Measurements from ENCODE around the gene PACS2. TPM values are rescaled to one million over a fixed set of nuclear protein-coding genes. Genes with fewer than 3 reads are reported as not detected.
"Not testable (repeated sequence)": the region's sequence is repeated elsewhere in the genome, so short reads cannot be mapped to it uniquely, and the experiment has no call there.

Gene PACS2
- total RNA-seq, 1 experiment from 2014 or later, result 72.5 TPM

- Histone ChIP-seq H2BK120ac (ENCODE audit: low read depth, low read length, poor library complexity, severe bottlenecking) (no peak overlapping the region), H3K56ac (ENCODE audit: insufficient read length, low read depth, low read length) (no peak overlapping the region), H3K4me1 (ENCODE audit: insufficient read depth, low read length) (peaks cover 9% of the 10 kb centered on the region; the same call in 1 of the 2 replicates), H4K20me1 (ENCODE audit: control insufficient read depth, insufficient read depth, insufficient read length) (peaks cover 4% of the 10 kb centered on the region), H3K79me2 (ENCODE audit: insufficient read depth, low read length) (peaks cover 17% of the 10 kb centered on the region; the same call in 1 of the 2 replicates), H4K91ac (ENCODE audit: insufficient read length, low read depth, low read length) (no peak overlapping the region), H3K18ac (ENCODE audit: insufficient read length, low read depth, low read length) (no peak overlapping the region), H3K9me3 (ENCODE audit: control insufficient read depth, low read depth, low read length) (no peaks in the 10 kb centered on the region), H3K27me3 (ENCODE audit: insufficient read depth, low read length) (no peaks in the 10 kb centered on the region), H2AFZ (ENCODE audit: low read length) (no peak overlapping the region), H3K4ac (ENCODE audit: low read depth, low read length) (no peak overlapping the region), H3K4me2 (ENCODE audit: insufficient read depth, insufficient read length, low read length) (no peak overlapping the region), H2AK5ac (ENCODE audit: insufficient read length, low read length) (no peak overlapping the region), H2BK20ac (ENCODE audit: low read depth, low read length, poor library complexity, severe bottlenecking) (no peak overlapping the region), H3K79me1 (ENCODE audit: insufficient read depth, low read depth, low read length, poor library complexity, severe bottlenecking) (peaks cover 15% of the 10 kb centered on the region), H3K23me2 (ENCODE audit: insufficient read length, low read depth, low read length, poor library complexity, severe bottlenecking) (no peaks in the 10 kb centered on the region), H3K14ac (ENCODE audit: insufficient read depth, low read length) (no peak overlapping the region; the same call in 1 of the 2 replicates), H2BK12ac (ENCODE audit: insufficient read length, low read depth, low read length) (no peak overlapping the region), H3K27ac (ENCODE audit: insufficient read length, low read depth, low read length) (no peak overlapping the region), H3K9ac (ENCODE audit: extremely low read depth, insufficient read length, low read length) (no peak overlapping the region), H4K5ac (ENCODE audit: insufficient read length, low read depth, low read length) (no peak overlapping the region), H2BK5ac (ENCODE audit: insufficient read length, low read length) (no peak overlapping the region), H2BK15ac (ENCODE audit: low read depth, low read length) (no peak overlapping the region), H3T11ph (ENCODE audit: low read length) (no peak overlapping the region), H3K23ac (ENCODE audit: insufficient read length, low read depth, low read length) (no peak overlapping the region), H4K8ac (replicated peaks; ENCODE audit: insufficient read length, low read depth, low read length) (no peak overlapping the region)
- peak overlapping the region in 1 of 3 experiments; percentile 70; a peak in 1 of 7 replicates for H3K27ac Mint-ChIP-seq
- H3K27me3 Mint-ChIP-seq (ENCODE audit: low read depth), result no peaks in the 10 kb centered on the region
- no CpG with 5 or more reads among the region's 34 CpGs for WGBS (ENCODE audit: extremely low coverage, insufficient read length, low lambda C conversion rate)
- peaks cover 0 to 9% (median 0%) of the 10 kb centered on the region in 3 experiments; a peak in 4 of 7 replicates for H3K36me3 Mint-ChIP-seq (ENCODE audit: insufficient read depth in 1 of 3, low read depth in 3 of 3)
- peaks cover 68 to 74% of the 10 kb centered on the region in 2 experiments for H3K4me1 Mint-ChIP-seq
- peaks cover 0 to 4% of the 10 kb centered on the region in 2 experiments; a peak in 1 of 5 replicates for H3K9me3 Mint-ChIP-seq
- peak; percentile 58 for DNase-seq
- H3K4me3 Mint-ChIP-seq, result peak overlapping the region in 1 of 2 experiments; percentile 56; a peak in 1 of 5 replicates
- TF ChIP-seq, protein P1, sequence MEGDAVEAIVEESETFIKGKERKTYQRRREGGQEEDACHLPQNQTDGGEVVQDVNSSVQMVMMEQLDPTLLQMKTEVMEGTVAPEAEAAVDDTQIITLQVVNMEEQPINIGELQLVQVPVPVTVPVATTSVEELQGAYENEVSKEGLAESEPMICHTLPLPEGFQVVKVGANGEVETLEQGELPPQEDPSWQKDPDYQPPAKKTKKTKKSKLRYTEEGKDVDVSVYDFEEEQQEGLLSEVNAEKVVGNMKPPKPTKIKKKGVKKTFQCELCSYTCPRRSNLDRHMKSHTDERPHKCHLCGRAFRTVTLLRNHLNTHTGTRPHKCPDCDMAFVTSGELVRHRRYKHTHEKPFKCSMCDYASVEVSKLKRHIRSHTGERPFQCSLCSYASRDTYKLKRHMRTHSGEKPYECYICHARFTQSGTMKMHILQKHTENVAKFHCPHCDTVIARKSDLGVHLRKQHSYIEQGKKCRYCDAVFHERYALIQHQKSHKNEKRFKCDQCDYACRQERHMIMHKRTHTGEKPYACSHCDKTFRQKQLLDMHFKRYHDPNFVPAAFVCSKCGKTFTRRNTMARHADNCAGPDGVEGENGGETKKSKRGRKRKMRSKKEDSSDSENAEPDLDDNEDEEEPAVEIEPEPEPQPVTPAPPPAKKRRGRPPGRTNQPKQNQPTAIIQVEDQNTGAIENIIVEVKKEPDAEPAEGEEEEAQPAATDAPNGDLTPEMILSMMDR (conservative IDR thresholded peaks at IDR 0.05), result no peak
Observed at GRCh38 chr14:105326891-105327694, 12.5 kb downstream of the PACS2 start.

- not testable (repeated sequence) for H4K5ac ChIP-seq (ENCODE audit: insufficient read length, low read depth, low read length); H2BK120ac ChIP-seq (ENCODE audit: low read depth, low read length, poor library complexity, severe bottlenecking); H3K4me2 ChIP-seq (ENCODE audit: insufficient read depth, insufficient read length, low read length); H3K27ac ChIP-seq (ENCODE audit: insufficient read length, low read depth, low read length); H3K4me1 ChIP-seq (ENCODE audit: insufficient read depth, low read length); H2BK5ac ChIP-seq (ENCODE audit: insufficient read length, low read length); H3K9me3 Mint-ChIP-seq; H3K27ac Mint-ChIP-seq; H4K20me1 ChIP-seq (ENCODE audit: control insufficient read depth, insufficient read depth, insufficient read length); H2BK12ac ChIP-seq (ENCODE audit: insufficient read length, low read depth, low read length); H3K14ac ChIP-seq (ENCODE audit: insufficient read depth, low read length); H2AK5ac ChIP-seq (ENCODE audit: insufficient read length, low read length); H3K18ac ChIP-seq (ENCODE audit: insufficient read length, low read depth, low read length); H3K27me3 ChIP-seq (ENCODE audit: insufficient read depth, low read length); H2AFZ ChIP-seq (ENCODE audit: low read length); H3K9me3 ChIP-seq (ENCODE audit: control insufficient read depth, low read depth, low read length); H3K4ac ChIP-seq (ENCODE audit: low read depth, low read length); H3K56ac ChIP-seq (ENCODE audit: insufficient read length, low read depth, low read length); H4K91ac ChIP-seq (ENCODE audit: insufficient read length, low read depth, low read length); H3K9ac ChIP-seq (ENCODE audit: extremely low read depth, insufficient read length, low read length); H2BK20ac ChIP-seq (ENCODE audit: low read depth, low read length, poor library complexity, severe bottlenecking); H3K36me3 Mint-ChIP-seq (ENCODE audit: insufficient read depth in 1 of 3, low read depth in 3 of 3); H3K23me2 ChIP-seq (ENCODE audit: insufficient read length, low read depth, low read length, poor library complexity, severe bottlenecking); H2BK15ac ChIP-seq (ENCODE audit: low read depth, low read length); H3K23ac ChIP-seq (ENCODE audit: insufficient read length, low read depth, low read length); H3T11ph ChIP-seq (ENCODE audit: low read length); H4K8ac ChIP-seq (replicated peaks; ENCODE audit: insufficient read length, low read depth, low read length); DNase-seq; H3K27me3 Mint-ChIP-seq (ENCODE audit: low read depth)
- peaks cover 17% of the 10 kb centered on the region; the same call in 1 of the 2 replicates for H3K79me2 ChIP-seq (ENCODE audit: insufficient read depth, low read length)
- WGBS (ENCODE audit: extremely low coverage, insufficient read length, low lambda C conversion rate), result no CpG with 5 or more reads among the region's 17 CpGs
- Mint-ChIP-seq H3K4me1 (peaks cover 67 to 74% of the 10 kb centered on the region in 2 experiments), H3K4me3 (peak overlapping the region in 1 of 2 experiments; percentile 26; a peak in 1 of 5 replicates)
- H3K79me1 ChIP-seq (ENCODE audit: insufficient read depth, low read depth, low read length, poor library complexity, severe bottlenecking), result peaks cover 16% of the 10 kb centered on the region
Observed at GRCh38 chr14:105327695-105328045, 13.1 kb downstream of the PACS2 start.
